Thyroid gland (tissue), 4 donors: ENCODE results near the gene ALS2. TPM values are rescaled to one million over a fixed set of nuclear protein-coding genes. Genes with fewer than 3 reads are reported as not detected.

Experiments
- DNase-seq, 2 donors: peaks; one replicate each; pipeline ENCODE4 v3.0.0-alpha.2; 2019
- H3K27ac ChIP-seq, 3 donors: fragments of 200-600 bp; sonication (generic); 1 replicate in 2 of 3; 2 replicates in 1 of 3; pipeline ENCODE4 v1.5.1; 2016 to 2019; ENCODE audit warnings: mild to moderate bottlenecking in 1 of 3, moderate library complexity in 1 of 3
- H3K27me3 ChIP-seq: fragments of 200-600 bp; sonication (generic); one replicate; pipeline ENCODE4 v1.5.1; 2019
- H3K36me3 ChIP-seq, 2 donors: fragments of 200-600 bp; sonication (generic); one replicate each; pipeline ENCODE4 v1.5.1; 2016 to 2019
- H3K4me1 ChIP-seq, 2 donors: fragments of 200-600 bp; sonication (generic); one replicate each; pipeline ENCODE4 v1.5.1; 2017 to 2019
- H3K4me3 ChIP-seq, 3 donors: fragments of 200-600 bp; sonication (generic); replicated peaks in 1 of 3; 1 replicate in 2 of 3; 2 replicates in 1 of 3; pipeline ENCODE4 v1.5.1; 2016; ENCODE audit warnings: mild to moderate bottlenecking in 1 of 3
- H3K9me3 ChIP-seq: fragments of 200-600 bp; sonication (generic); one replicate; pipeline ENCODE4 v1.5.1; 2017
- POLR2A ChIP-seq, 2 donors: fragments of 450-650 bp; IDR thresholded peaks; one replicate each; pipeline ENCODE4 v1.6.1; 2017; ENCODE audit warnings: antibody characterized with exemption in 2 of 2, mild to moderate bottlenecking in 2 of 2, moderate library complexity in 1 of 2
- WGBS, 2 donors: methylation state at CpG; one replicate each; pipeline ENCODE4 v1.1.5; 2017; 5-methylcytosine and 5-hydroxymethylcytosine counted together
- intact Hi-C: fragments of 100-400 bp; cut with DNase I; formaldehyde crosslinking; loops from one replicate; pipeline ENCODE4 v1.15.1; 2023
- total RNA-seq, 4 donors: library from RNA; depleted of rRNA; stranded (reverse); fragments of >200 nt; gene quantifications; one replicate each; pipeline ENCODE4 v1.2.3, GENCODE V29; 2016
- TF ChIP-seq, protein P1 (sequence below), 6 experiments: fragments of 200-600 bp in 3 of 6; fragments of 450-650 bp in 3 of 6; sonication (generic) in 3 of 6; IDR thresholded peaks; one replicate each; pipeline ENCODE4 v1.5.1; 2016 to 2019; ENCODE audit warnings: antibody characterized with exemption in 6 of 6, mild to moderate bottlenecking in 2 of 6, inconsistent platforms in 1 of 6, moderate library complexity in 1 of 6

The ALS2 gene
- total RNA-seq, 4 donors from 2014 or later, result 20.9 to 37.6 (median 29.9) TPM

- Histone ChIP-seq H3K4me3 (no peak overlapping the region), H3K36me3 (peaks cover 0 to 33% of the 10 kb centered on the region in 2 donors)
- 59 to 77% methylated on average over 4 of the region's 4 CpGs for WGBS, 2 donors
Measured at GRCh38 chr2:201734111-201734510, 46.6 kb downstream of the ALS2 start.

GRCh38 chr2:201733544-201733943 lies 47.2 kb downstream of the ALS2 start:
- TF ChIP-seq POLR2A (IDR thresholded peaks at IDR 0.05), result no peak
- TF ChIP-seq, protein P1, sequence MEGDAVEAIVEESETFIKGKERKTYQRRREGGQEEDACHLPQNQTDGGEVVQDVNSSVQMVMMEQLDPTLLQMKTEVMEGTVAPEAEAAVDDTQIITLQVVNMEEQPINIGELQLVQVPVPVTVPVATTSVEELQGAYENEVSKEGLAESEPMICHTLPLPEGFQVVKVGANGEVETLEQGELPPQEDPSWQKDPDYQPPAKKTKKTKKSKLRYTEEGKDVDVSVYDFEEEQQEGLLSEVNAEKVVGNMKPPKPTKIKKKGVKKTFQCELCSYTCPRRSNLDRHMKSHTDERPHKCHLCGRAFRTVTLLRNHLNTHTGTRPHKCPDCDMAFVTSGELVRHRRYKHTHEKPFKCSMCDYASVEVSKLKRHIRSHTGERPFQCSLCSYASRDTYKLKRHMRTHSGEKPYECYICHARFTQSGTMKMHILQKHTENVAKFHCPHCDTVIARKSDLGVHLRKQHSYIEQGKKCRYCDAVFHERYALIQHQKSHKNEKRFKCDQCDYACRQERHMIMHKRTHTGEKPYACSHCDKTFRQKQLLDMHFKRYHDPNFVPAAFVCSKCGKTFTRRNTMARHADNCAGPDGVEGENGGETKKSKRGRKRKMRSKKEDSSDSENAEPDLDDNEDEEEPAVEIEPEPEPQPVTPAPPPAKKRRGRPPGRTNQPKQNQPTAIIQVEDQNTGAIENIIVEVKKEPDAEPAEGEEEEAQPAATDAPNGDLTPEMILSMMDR (IDR thresholded peaks at IDR 0.05), result no peak
- intact Hi-C loops, result no loop called here
- Histone ChIP-seq H3K4me1 (no peaks in the 10 kb centered on the region), H3K27me3 (no peaks in the 10 kb centered on the region), H3K9me3 (no peaks in the 10 kb centered on the region), H3K36me3 (peaks cover 0 to 38% of the 10 kb centered on the region in 2 donors), H3K27ac (no peak overlapping the region), H3K4me3 (no peak overlapping the region)
- 81 to 95% methylated on average over 1 of the region's 1 CpG for WGBS, 2 donors
- no peak for DNase-seq

More at GRCh38 chr2:201734111-201734510, 46.6 kb downstream of the ALS2 start:
- no peak for TF ChIP-seq POLR2A (IDR thresholded peaks at IDR 0.05)
- TF ChIP-seq, protein P1 (IDR thresholded peaks at IDR 0.05), result no peak
- Histone ChIP-seq H3K27me3 (no peaks in the 10 kb centered on the region), H3K4me1 (no peaks in the 10 kb centered on the region), H3K27ac (no peak overlapping the region), H3K9me3 (no peaks in the 10 kb centered on the region)
- no peak for DNase-seq
- intact Hi-C loops, result no loop called here

- Histone ChIP-seq H3K36me3 (peaks cover 12 to 55% of the 10 kb centered on the region in 2 donors), H3K27ac (no peak overlapping the region), H3K9me3 (no peaks in the 10 kb centered on the region), H3K4me3 (no peak overlapping the region), H3K27me3 (no peaks in the 10 kb centered on the region), H3K4me1 (no peaks in the 10 kb centered on the region)
- WGBS, 2 donors, result 88 to 93% methylated on average over 5 of the region's 5 CpGs
- DNase-seq, result no peak
- intact Hi-C loops, result no loop called here
- no peak for TF ChIP-seq POLR2A (IDR thresholded peaks at IDR 0.05)
- TF ChIP-seq, protein P1 (IDR thresholded peaks at IDR 0.05), result no peak
Measured at GRCh38 chr2:201730651-201731285, 50.0 kb downstream of the ALS2 start.

DNA sequence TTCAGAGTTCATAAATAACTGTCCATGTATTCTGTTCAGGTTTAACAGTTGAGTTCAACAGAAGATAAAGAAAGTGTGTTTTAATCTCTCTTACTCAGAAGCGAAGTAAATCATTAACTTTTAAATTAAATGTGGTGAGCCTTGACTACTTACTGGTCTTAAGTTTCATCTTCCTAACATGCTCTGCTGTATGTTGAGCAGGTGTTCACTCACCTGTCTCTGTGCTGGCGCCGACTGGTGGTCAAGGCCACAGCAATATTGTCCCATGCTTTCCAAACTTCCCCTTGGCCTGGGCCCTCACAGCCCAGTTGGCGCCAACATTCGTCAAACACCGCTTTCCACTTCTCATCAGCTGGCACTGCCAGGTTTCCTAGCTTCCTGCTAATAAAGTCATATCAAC lies 65.3 kb downstream of the ALS2 start:
- H3K36me3 ChIP-seq, result peaks cover 21 to 26% of the 10 kb centered on the region in 2 donors
- no peak for DNase-seq
- no peaks in the 10 kb centered on the region for H3K4me1 ChIP-seq
- no peaks in the 10 kb centered on the region for H3K9me3 ChIP-seq
- H3K27me3 ChIP-seq, result no peaks in the 10 kb centered on the region
- TF ChIP-seq, protein P1 (IDR thresholded peaks at IDR 0.05), result no peak
- no peak for TF ChIP-seq POLR2A (IDR thresholded peaks at IDR 0.05)
- H3K4me3 ChIP-seq, result no peak overlapping the region
- WGBS, 2 donors, result 94 to 98% methylated on average over 6 of the region's 6 CpGs
- intact Hi-C loops, result no loop called here
- no peak overlapping the region for H3K27ac ChIP-seq

GRCh38 chr2:201712726-201713125 lies 68.0 kb downstream of the ALS2 start:
- DNase-seq, result no peak
- 96 to 97% methylated on average over 1 of the region's 1 CpG for WGBS, 2 donors
- peaks cover 20 to 30% of the 10 kb centered on the region in 2 donors for H3K36me3 ChIP-seq
- no peak overlapping the region for H3K4me3 ChIP-seq
- no peaks in the 10 kb centered on the region for H3K27me3 ChIP-seq
- no peaks in the 10 kb centered on the region for H3K4me1 ChIP-seq
- H3K27ac ChIP-seq, result no peak overlapping the region
- H3K9me3 ChIP-seq, result no peaks in the 10 kb centered on the region
- intact Hi-C loops, result no loop called here
- no peak for TF ChIP-seq POLR2A (IDR thresholded peaks at IDR 0.05)
- TF ChIP-seq, protein P1 (IDR thresholded peaks at IDR 0.05), result no peak
